Pancreas (tissue), 10 donors: ENCODE results near the gene KRT4. TPM values are rescaled to one million over a fixed set of nuclear protein-coding genes. Genes with fewer than 3 reads are reported as not detected.

Experiments used
- ATAC-seq, 4 donors: fragments of 200-7000 bp; cut with Tn5 transposase; one replicate each; pipeline versions ENCODE4 v1.8.0 to v1.9.1; 2020; ENCODE audit warnings: mild to moderate bottlenecking in 4 of 4, moderate library complexity in 4 of 4
- DNase-seq, 6 donors: peaks; one replicate each; pipeline ENCODE4 v3.0.0-alpha.2; 2020
- FAIRE-seq: peaks from 2 replicates; lab custom pipeline; 2012; peaks lifted over from hg19 to GRCh38; lab: Jason Lieb, UNC
- H3K27ac ChIP-seq, 4 donors: fragments of 200-600 bp; sonication (generic); 1 replicate in 3 of 4; 2 replicates in 1 of 4; pipeline versions ENCODE4 v1.5.0 to v1.8.0; 2020
- H3K27me3 ChIP-seq, 4 donors: fragments of 200-600 bp; one replicate each; pipeline ENCODE4 v1.8.0; 2021
- H3K36me3 ChIP-seq, 3 donors: fragments of 200-600 bp; sonication (generic) in 1 of 3; one replicate each; pipeline versions ENCODE4 v1.5.0 to v1.8.0; 2020 to 2021
- H3K4me1 ChIP-seq, 3 donors: fragments of 200-600 bp; one replicate each; pipeline ENCODE4 v1.8.0; 2021
- H3K4me3 ChIP-seq, 4 donors: fragments of 200-600 bp; sonication (generic) in 2 of 4; one replicate each; pipeline versions ENCODE4 v1.5.0 to v1.8.0; 2020 to 2021
- H3K9me3 ChIP-seq, 4 donors: fragments of 200-600 bp; one replicate each; pipeline ENCODE4 v1.8.0; 2021
- WGBS, 2 donors: extraction: QIAGEN DNeasy Blood & Tissue Kit; methylation state at CpG; one replicate each; pipeline ENCODE4 v1.1.7; 2013; 5-methylcytosine and 5-hydroxymethylcytosine counted together
- intact Hi-C, 3 donors: fragments of 100-400 bp; cut with DNase I; formaldehyde crosslinking; loops; one replicate each; pipeline versions ENCODE4 v1.11.1 to v1.14.2; 2022
- polyA plus RNA-seq, 2 donors: library from polyadenylated mRNA; stranded (reverse); fragments of 200-250 nt; gene quantifications; one replicate each; pipeline ENCODE4 v1.2.3, GENCODE V29; 2013
- total RNA-seq, 6 donors: library from RNA; stranded (reverse); fragmentation: NEBNext Ultra II Directional in 4 of 6; extraction: Animal tissue kit (Norgen Biotek cat#: 25700) in 4 of 6; gene quantifications; one replicate each; pipeline versions ENCODE4 v1.2.1 to v1.2.4, GENCODE V29; 2021 to 2023
- TF ChIP-seq, protein P1 (sequence below), 4 donors: fragments of 200-600 bp; sonication (generic) in 3 of 4; IDR thresholded peaks; one replicate each; pipeline versions ENCODE4 v1.5.0 to v1.8.0; 2021; ENCODE audit warnings: antibody characterized with exemption in 4 of 4
- donor health status: healthy with polysubstance abuse.
- donor health status: DM: no; HTN: no; CAD: no; lungs with moderate emphysema.
- donor health status: DM: no; HTN: no; CAD: no.
- donor health status: control.
- donor health status: control.
- donor health status: Bipolar disorder and iron deficiency.
- donor health status: DM: yes; HTN: yes; CAD: no.
- donor health status: DM: no; HTN: no; CAD: no.
- donor health status: DM: no; HTN: no; CAD: no.
- donor health status: DM: yes; HTN: yes; CAD: no.

Gene KRT4
- total and polyA plus RNA-seq, 8 donors = 0.09 to 1.9 (median 0.26) TPM; not detected in 1

DNA sequence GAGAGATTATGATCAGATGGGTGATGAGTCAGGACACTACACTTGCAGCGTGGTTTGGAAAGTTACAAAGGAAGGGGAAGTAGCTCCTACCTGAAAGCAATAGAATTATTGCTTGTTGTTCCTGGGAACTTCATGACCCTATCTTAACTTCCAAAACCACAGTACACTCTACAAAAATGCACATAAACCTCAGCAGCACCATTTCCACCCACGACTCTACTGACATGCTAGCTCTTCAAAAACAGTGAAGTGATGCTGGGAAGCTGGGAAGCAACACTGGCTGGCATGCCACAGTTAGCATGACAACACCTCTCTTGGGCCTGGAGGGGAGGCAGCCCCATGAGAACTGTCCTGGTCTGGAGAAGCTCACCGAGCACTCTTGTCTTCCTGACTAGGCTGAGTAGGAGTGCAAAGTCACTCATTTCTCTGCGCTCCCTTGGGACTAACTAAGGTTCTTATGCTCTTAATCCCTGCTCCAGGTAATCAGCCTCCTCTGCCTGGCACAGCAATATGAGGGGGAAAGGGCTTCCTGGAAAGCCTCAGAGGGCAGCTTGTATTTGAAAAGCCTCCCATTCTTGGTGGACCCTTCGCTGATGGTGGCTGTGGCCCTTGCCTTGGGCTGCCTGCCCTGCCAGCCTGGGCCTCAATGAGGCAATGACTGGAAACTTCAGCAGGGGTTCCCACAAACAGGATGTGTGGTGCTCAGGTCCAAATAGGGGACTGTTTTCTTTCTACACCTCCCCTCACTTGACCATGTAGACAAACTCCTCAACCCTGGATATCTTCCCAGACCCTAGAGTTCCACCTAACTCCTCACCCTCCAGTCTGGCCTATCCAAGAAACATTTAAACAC, 19.2 kb downstream of the KRT4 start:
- FAIRE-seq = no peak
- no peak for ATAC-seq
- H3K36me3 ChIP-seq = no peaks in the 10 kb centered on the region
- DNase-seq = no peak
- H3K9me3 ChIP-seq = no peaks in the 10 kb centered on the region
- no peak overlapping the region for H3K27ac ChIP-seq
- intact Hi-C loops = no loop called here
- H3K4me3 ChIP-seq = no peak overlapping the region
- H3K27me3 ChIP-seq = no peaks in the 10 kb centered on the region
- TF ChIP-seq, protein P1, sequence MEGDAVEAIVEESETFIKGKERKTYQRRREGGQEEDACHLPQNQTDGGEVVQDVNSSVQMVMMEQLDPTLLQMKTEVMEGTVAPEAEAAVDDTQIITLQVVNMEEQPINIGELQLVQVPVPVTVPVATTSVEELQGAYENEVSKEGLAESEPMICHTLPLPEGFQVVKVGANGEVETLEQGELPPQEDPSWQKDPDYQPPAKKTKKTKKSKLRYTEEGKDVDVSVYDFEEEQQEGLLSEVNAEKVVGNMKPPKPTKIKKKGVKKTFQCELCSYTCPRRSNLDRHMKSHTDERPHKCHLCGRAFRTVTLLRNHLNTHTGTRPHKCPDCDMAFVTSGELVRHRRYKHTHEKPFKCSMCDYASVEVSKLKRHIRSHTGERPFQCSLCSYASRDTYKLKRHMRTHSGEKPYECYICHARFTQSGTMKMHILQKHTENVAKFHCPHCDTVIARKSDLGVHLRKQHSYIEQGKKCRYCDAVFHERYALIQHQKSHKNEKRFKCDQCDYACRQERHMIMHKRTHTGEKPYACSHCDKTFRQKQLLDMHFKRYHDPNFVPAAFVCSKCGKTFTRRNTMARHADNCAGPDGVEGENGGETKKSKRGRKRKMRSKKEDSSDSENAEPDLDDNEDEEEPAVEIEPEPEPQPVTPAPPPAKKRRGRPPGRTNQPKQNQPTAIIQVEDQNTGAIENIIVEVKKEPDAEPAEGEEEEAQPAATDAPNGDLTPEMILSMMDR (IDR thresholded peaks at IDR 0.05) = no peak
- no peaks in the 10 kb centered on the region for H3K4me1 ChIP-seq
- 85 to 86% methylated on average over 5 of the region's 5 CpGs for WGBS, 2 donors

DNA sequence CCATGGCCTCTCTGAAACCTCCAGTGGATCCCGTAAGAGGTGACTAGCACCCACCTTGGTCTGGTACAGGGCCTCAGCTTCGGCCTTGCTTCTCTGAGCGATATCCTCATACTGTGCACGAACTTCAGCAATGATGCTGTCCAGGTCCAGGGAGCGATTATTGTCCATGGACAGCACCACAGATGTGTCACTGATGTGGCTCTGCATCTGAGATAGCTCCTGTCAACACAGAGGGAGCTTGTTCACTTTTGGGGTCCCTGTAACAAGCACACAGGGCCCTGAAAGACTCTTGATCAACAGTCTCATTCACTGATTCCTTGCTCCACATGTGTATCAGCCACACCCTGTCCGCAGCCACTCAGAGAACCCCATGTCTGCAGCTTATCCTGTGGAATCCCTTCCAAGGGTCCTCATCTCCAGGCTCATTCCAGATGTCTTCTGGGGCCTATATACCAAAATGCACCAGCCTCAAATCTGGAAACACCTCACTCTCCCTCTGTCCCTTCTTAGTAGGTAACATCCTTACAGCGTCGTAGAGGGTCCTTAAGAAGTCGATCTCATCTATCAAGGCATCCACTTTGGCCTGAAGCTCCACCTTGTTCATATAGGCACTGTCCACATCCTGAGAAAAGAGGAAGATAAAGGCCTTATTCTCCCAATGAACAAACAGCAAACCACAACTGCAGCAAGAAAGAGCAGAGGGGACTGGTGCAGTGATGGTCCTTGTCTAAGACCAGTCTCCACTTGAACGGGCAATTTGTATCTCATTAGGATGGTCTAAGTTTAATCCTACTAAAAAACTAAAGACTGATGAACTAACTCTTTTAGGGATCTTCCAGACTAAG, 21.5 kb downstream of the KRT4 start:
- ATAC-seq = no peak
- no peaks in the 10 kb centered on the region for H3K4me1 ChIP-seq
- no peaks in the 10 kb centered on the region for H3K36me3 ChIP-seq
- H3K4me3 ChIP-seq = no peak overlapping the region
- TF ChIP-seq, protein P1 (IDR thresholded peaks at IDR 0.05) = no peak
- no peaks in the 10 kb centered on the region for H3K9me3 ChIP-seq
- FAIRE-seq = no peak
- DNase-seq = no peak
- intact Hi-C loops = no loop called here
- H3K27ac ChIP-seq = no peak overlapping the region
- WGBS, 2 donors = 70 to 86% methylated on average over 10 of the region's 10 CpGs
- H3K27me3 ChIP-seq = no peaks in the 10 kb centered on the region

DNA sequence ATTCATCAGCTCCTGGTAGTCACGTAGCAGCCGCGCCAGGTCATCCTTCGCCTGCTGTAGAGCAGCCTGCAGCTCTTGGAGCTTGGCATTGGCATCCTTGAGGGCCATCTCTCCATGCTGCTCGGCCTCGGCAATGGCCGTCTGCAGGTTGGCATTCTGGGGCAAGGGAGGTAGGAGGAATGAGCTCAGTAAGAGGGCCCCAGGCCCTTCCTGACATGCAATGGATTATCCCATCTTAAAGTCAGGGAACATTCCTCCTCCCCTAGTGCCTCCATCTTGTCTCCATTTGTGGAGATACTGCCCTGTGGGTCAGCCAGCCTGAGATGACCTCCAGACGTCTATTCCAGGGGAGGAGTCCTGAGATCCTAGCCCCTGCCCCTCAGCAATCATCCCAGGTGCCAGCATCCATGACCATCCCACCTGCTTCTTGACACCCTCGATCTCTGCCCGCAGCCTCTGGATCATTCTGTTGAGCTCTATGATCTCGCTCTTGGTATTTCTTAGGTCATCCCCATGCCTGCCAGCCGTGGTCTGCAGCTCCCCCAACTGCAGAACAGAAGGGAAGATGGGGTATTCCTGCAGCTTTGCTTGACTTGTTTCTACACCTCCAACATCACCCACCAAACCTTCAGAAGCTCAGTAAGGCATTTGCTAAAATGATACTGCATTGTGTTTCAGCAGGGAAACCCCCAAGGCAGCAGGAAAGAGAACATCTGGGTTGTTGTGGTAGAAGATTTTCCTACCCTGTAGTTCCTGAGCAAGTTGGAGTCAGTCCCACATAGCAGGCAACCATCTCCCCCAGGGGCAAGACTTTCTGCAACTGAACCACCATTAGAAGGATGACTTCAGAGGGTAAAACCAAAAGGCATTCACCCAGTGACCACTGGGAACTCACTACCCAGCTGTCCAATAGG, 22.4 kb downstream of the KRT4 start:
- H3K4me1 ChIP-seq = no peaks in the 10 kb centered on the region
- no peak for DNase-seq
- no peak for ATAC-seq
- no peaks in the 10 kb centered on the region for H3K27me3 ChIP-seq
- TF ChIP-seq, protein P1 (IDR thresholded peaks at IDR 0.05) = no peak
- H3K4me3 ChIP-seq = no peak overlapping the region
- no peaks in the 10 kb centered on the region for H3K9me3 ChIP-seq
- no peak for FAIRE-seq
- no peaks in the 10 kb centered on the region for H3K36me3 ChIP-seq
- H3K27ac ChIP-seq = no peak overlapping the region
- intact Hi-C loops = no loop called here
- 88 to 92% methylated on average over 12 of the region's 12 CpGs for WGBS, 2 donors

DNA sequence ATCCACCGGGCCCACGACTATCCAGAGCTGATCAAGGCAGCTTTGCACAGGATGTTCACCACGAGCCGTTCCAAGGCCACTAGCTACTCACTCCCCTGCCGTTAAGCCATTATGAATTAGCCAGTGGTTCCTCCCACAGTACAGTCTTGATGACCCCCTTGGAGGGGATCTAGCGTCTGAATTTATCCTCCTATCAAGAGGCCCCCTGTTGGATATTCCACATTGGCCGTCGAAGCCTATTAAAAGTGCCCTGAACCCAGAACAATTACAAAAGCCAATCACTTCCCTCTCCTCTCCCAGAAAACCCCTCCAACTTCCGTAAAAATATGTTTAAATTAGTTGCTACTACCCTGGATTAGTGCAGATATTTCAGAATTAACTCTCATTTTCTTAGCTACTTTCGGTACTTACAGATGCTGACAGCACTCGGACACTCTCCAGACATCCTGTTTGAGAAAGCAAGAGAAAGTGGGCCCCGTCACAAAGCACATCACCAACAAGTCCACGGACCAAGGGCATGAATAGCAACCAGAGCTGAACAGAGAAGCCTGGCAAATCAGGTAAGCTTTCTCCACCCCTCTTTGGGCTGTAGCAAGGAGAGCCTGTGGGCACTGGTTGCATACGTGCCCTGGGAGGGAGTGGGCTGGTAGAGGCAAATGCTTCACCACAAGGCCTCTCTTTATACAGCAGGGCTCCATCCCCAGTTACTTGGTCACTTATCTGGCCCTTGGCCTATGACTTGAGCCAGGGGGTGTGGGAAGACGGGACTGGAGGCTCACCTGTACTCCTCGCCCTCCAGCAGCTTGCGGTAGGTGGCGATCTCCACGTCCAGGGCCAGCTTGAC, 23.3 kb downstream of the KRT4 start:
- no peaks in the 10 kb centered on the region for H3K27me3 ChIP-seq
- no peak for FAIRE-seq
- intact Hi-C loops = no loop called here

More for the DNA sequence above, 23.3 kb downstream of the KRT4 start:
- TF ChIP-seq, protein P1 (IDR thresholded peaks at IDR 0.05) = no peak
- 62 to 63% methylated on average over 19 of the region's 19 CpGs for WGBS, 2 donors
- Histone ChIP-seq H3K4me1 (no peaks in the 10 kb centered on the region), H3K4me3 (no peak overlapping the region), H3K27ac (no peak overlapping the region), H3K36me3 (no peaks in the 10 kb centered on the region), H3K9me3 (no peaks in the 10 kb centered on the region)
- DNase-seq = no peak
- ATAC-seq = no peak
